HG03135 (cell line): ENCODE measurements around the gene ARHGEF40.

Experiments used
- ATAC-seq: cut with Tn5 transposase; IDR thresholded peaks from one replicate; pipeline ENCODE4 v1.9.1; 2021; ENCODE audit warnings: mild to moderate bottlenecking, moderate library complexity; ENCODE audit not compliant: unreplicated experiment

ARHGEF40 gene

DNA sequence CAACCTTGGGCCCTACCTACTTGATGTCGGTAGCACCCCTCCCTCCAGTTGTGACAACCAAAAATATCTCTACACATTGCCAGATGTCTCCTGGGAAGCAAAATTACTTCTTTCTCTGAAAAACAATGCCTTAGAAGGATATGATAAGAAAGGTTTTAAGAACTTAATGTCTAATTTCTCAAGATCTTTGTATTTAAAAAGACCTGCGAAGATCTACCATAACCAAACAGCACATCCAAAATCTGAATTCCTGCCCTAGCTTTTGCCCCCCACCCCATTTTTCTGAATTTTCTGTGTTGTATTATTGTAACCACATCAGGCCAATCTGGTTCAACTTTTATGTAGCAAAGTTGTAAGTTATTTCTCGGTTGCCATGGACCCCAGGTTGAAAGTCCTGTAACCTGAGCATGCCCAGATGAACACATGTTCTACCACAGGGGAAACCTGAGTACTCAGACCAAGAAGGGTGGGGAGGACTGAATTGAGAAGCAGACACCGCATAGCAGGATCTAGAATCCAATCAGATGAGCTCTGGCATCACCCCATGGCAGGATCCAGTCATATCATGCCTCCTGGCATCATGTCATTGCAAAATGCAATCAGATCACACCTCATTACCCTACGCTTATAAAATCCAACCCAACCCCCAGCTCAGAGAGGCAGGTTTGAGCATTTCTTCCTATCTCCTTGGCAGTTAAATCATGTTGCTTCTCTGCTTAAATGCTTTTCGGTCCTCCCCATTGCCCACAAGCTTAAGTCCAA is 39.5 kb downstream of the ARHGEF40 start:
- ATAC-seq: peak; percentile 48

DNA sequence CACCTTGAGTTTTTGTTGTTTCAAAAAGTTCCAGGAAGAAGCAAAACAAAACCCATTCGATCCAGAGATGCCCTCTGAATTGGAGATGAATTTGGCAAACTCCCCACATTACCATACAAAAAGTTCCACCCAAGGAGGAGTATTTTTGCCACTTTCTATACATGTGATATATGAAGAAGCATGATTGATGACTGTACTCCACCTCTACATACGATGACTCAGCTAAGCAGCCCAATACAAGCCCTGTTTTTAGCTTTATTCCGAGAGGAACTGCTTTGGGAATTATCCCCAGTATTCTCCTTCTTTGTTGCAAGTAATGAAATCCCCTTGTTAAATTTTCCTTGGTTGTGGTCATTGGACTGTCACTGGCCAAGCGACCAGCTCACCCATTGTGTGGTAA is 42.2 kb downstream of the ARHGEF40 start:
- ATAC-seq: no peak

DNA sequence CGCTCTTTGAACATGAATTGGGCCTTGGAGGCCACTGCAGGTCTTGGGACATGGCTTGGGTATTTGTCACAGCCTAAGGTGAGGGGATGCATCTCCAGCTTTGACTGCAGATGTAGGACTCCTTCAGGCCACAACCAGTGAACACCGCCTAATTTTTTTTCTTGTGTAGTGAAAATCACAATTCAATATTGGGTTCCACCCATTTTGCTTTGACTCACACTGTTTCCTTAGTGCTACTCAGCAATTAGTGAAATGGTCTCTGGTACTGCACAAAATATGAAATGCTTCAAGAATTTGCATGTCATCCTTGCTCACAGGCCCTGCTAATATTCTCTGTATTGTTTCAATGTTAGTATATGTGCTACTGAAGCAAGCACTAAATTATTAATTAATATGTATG is 43.3 kb downstream of the ARHGEF40 start:
- no peak for ATAC-seq

DNA sequence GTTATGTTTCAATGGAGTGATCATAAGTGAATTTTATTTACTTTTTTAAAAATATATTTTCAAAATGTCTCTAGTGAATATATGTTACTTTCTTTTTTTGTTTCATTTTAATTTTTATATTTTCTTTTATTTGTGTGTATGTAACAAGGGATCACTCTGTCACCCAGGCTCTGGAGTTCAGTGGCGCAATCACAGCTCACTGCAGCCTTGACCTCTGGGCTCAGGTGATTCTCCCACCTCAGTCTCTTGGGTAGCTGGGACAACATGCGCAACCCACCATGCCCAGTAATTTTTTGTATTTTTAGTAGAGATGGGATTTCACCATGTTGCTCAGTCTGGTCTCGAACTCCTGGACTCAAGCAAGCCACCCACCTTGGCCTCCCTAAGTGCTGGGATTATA is 48.8 kb downstream of the ARHGEF40 start:
- ATAC-seq: no peak

DNA sequence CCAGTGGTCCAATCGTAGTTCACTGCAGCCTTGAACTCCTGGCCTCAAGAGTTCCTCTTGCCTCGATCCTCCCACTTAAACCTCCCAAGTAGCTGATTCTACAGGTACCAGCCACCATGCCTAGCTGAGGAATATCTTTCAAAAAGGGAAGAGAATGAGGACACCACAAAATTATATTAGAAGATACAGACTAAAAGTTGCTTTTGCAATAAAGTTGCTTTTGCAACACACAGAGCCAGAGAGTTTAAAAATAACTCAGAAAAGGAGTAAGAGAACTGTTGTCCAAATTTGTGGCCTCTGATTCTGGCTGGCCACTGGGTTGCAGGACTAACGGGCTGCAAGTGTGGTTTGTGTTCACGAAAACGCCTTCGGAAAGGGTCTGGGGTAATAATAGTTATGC is 50.6 kb downstream of the ARHGEF40 start:
- no peak for ATAC-seq

DNA sequence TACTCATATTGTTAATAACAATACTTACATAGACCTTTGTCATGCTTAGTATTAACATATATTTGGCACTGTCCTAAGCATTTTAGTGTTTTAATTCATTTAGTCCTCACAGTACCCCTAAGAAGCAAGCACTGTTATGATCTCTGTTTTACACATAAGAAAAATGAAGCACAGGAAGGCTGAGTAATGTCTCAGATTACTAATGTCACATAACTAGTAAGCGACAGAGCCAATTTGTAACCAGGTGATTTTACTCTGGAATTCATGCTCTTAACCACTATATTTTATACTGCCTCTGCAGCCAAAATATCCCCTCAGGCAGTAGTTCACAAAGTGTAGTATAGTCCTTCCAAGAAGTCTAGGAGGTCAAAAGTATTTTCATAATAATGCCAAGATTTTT is 51.0 kb downstream of the ARHGEF40 start:
- ATAC-seq: no peak

DNA sequence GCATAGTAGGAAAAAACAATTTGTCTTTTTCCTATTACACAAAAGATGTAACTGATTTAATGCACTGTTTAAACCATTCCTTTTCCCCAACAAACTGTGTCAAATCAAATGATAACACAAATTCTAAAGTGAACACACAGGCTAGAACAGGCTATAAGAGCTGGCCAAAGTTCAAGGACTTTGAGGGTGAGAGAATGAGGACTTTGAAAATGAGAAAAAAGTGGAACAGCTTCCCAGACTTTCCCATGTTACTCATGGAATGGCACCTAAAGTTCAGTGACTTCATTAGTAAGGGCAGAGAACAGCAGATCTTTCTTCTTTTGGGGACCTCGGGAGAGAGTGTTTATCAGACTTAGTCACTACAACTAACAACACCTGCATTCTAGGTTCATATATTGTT is 53.3 kb downstream of the ARHGEF40 start:
- ATAC-seq: no peak

DNA sequence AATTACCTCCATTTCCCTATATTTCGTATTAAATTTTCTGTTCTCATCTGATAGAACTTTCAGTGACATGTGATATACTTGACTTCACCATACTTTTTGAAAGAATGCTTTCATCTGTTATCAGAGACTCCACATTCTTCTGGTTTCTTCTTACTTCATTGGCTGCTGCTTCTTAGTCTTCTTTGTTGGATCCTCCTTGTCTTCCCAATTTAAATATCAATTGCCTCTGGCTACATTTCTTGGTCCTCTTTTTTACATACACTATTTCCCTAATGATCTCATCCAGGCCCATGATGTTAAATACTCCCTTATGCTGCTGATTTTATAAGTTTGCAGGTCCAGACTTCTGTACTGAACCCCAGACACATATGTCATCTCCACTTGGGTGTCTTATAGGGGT is 63.8 kb downstream of the ARHGEF40 start:
- ATAC-seq: no peak

DNA sequence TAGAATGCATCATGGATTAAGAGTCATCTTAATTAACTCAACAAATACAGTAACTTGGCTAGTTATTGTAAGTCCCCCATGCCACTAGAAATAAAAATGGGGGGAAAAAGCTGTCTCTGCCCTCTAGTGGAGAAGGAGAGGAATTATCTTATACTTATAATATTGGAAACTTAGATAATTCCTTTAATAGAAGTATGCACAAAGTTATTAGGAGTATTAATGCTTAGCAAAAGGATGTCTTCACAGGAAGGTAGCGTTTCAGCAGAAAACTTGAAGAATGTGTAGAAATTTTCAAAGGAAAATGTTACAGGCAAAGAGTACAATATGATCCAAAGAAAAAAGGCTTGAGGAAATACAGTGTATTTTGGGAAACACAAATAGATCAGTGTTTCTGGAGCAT is 65.9 kb downstream of the ARHGEF40 start:
- ATAC-seq: no peak
